Erythroblast (primary cell): ENCODE measurements around the gene TSEN15.

Source experiments
- GATA1 ChIP-seq: IDR thresholded peaks from 2 replicates; pipeline ENCODE4 v1.6.1; 2011; ENCODE audit warnings: low read depth, mild to moderate bottlenecking, control low read depth, low read length, moderate library complexity
- POLR2A ChIP-seq: IDR thresholded peaks from 2 replicates; pipeline ENCODE4 v1.6.1; 2011; ENCODE audit warnings: mild to moderate bottlenecking, low read length

- TF ChIP-seq POLR2A, result no peak
- TF ChIP-seq GATA1, result no peak
Observed at GRCh38 chr1:184027826-184028695, 23.5 kb upstream of the TSEN15 start.
